Stimulated activated CD4-positive, alpha-beta T cell treated with anti-CD3 and anti-CD28 coated beads, TNF-alpha, amount 100 ng/mL, for 48 hours (primary cell): ENCODE results near the gene RPS6KL1.
A peak's percentile ranks its signal among the peaks of the same experiment; 100 is the strongest.

Source experiments
- DNase-seq, 3 donors: peaks; one replicate each; pipeline ENCODE4 v3.0.0-alpha.2; 2020; ENCODE audit warnings: low read depth in 3 of 3

Gene RPS6KL1

DNA sequence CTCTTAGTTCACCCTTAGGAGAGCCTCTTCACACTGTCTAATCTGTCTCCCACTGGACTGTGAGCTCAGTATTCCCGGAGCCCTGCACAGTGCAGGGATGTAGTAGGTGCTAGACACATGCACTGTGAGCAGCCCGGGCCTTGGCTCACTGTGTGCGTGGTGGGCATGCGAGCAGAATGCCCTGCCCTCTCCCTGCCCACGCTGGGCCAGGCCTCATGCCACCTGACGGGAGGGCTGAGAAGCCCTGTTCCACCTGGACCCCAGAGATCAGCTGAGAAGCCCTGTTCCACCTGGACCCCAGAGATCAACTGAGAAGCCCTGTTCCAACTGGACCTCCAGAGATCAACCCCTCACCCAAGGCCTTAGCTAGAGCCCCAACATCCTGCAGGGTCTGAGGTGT, 10.9 kb downstream of the RPS6KL1 start:
- DNase-seq: no peak

GRCh38 chr14:74911704-74912103, 11.4 kb downstream of the RPS6KL1 start:
- DNase-seq: no peak

- DNase-seq: no peak
Observed at GRCh38 chr14:74911221-74911620, 11.8 kb downstream of the RPS6KL1 start.

DNA sequence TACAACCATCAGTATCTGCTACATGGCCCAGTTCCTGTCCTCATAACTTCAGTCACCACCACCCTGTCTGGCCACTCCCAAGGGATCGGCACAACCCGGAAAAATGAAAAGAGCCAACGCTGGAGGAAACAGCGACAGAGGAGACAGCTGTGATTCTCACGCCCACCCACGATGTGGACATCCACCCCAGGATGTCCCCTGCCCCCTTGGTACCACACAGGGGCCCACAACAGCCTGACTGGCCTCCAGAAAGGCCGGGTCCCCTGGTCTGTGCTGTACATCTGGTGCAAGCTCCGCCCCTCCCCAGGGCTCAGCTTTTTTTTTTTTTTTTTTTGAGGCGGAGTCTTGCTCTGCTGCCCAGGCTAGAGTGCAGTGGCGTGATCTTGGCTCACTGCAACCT, 12.5 kb downstream of the RPS6KL1 start:
- no peak for DNase-seq

DNA sequence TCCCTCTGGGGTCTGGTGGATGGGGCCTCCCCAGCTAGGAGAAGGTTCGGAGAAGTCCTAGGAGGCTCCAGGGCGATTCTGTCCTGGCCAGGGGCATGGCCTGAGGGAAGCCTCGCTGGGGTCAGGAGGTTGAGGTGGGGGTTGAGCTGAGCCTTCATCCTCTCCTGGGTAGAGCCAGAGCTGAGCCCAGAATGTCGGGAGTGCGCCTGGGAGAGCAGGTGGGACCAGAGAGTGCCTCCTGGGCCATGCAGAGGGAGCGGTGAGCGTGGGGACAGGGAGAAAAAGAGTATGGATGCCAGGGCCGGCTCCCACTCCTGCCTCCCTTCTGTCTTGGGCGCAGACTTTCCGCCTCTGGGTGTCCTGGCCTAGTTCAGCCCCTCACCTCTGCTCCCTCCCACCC, 13.1 kb downstream of the RPS6KL1 start:
- no peak for DNase-seq

GRCh38 chr14:74909501-74909900, 13.6 kb downstream of the RPS6KL1 start:
- DNase-seq: no peak

DNA sequence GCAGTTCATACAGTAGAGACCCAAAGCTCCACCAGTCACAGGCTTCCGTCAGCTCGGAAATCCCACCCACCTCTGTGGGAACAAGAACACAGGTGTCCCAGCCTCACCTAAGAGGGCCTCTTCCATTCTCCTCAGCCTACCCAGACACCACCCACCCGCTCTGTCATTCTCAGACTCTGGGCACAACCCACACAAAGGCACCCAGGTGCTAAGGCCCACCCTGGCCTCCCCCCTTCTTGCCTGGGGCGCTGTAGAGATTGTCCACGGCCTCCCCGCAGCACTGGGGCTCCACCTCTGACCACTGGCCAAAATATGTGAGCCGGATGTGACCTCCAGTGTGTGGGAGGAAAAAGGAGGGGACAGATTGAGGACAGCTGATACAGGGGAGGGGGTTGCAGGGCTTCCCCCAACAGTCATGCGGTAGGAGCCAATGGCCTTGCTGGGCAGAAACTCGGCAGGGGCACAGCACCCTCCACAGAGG, 14.2 kb downstream of the RPS6KL1 start:
- no peak for DNase-seq

GRCh38 chr14:74907744-74908143, 15.3 kb downstream of the RPS6KL1 start:
- DNase-seq: no peak

GRCh38 chr14:74906925-74907521, 16.0 kb downstream of the RPS6KL1 start:
- DNase-seq: no peak

DNA sequence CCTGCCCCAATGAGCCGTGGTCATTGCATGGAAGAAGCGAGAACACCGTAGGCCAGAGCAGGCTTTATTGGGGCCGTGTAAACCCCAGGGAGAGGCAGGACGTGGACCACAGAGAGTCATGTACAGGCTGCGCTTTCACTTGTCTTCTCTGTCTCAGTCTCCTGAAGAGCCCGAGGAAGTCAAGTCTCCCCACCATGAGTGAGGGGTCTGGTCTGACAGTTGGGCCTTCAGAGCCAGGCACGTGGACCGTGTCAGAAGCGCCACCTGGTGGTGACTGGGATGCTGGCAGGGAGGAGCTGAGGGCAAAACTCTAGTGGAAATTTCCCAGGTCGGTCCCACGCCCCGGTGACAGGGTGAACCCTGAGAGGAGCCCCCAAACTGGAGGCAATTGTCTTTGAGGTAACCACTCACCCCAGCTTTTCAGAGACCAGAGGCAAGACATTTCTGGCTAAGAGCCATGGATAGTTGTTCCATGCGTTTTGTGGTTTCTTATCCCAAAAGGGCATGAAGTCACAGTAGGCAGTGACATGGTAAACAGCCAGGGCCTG, 17.4 kb downstream of the RPS6KL1 start:
- DNase-seq: peak; percentile 49 to 78 (median 67)

- no peak for DNase-seq
Observed at GRCh38 chr14:74904635-74905503, 18.2 kb downstream of the RPS6KL1 start.

- DNase-seq: no peak
Observed at GRCh38 chr14:74902941-74903705, 19.9 kb downstream of the RPS6KL1 start.

DNA sequence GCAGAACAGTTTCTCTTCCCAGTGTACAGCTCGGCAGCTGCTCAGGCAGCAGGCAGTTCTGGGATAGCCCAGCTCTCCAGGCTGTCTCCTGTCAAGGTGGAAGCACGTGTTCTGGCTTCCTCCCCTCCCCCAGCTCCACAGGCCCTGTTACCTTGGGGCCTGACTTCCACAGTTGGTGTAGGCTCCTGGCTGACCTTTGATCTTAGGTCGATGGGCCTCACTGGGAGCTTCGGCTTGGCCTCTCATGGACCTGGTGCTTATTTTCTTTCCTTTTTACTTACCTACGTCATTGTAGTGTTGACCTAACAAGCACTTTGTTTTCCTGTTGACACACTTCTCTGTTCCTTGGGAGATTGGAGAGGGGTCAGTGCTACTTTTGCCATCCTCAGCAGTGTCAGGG, 24.4 kb downstream of the RPS6KL1 start:
- DNase-seq: no peak

DNA sequence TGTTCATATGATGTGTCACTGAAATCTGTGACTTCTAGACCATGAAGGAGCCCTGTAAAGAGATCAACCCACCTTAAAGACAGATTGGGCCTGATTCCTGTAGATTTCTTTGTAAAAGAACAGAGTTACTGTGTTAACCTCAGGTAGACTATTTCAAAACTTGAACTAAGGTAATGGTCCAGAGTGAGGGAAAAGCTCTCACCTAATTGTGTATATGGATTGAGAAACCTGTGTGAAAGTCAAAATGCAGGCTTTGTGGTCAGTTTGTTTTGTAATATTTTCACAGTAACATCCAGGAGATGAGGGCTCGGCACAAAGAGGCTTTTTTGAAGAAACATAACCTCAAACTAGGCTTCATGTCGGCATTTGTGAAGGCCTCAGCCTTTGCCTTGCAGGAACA, 25.0 kb downstream of the RPS6KL1 start:
- DNase-seq: no peak

- no peak for DNase-seq
Observed at GRCh38 chr14:74897642-74898041, 25.4 kb downstream of the RPS6KL1 start.

GRCh38 chr14:74896400-74896799, 26.7 kb downstream of the RPS6KL1 start:
- no peak for DNase-seq

- DNase-seq: no peak
Observed at GRCh38 chr14:74893614-74894091, 29.4 kb downstream of the RPS6KL1 start.

DNA sequence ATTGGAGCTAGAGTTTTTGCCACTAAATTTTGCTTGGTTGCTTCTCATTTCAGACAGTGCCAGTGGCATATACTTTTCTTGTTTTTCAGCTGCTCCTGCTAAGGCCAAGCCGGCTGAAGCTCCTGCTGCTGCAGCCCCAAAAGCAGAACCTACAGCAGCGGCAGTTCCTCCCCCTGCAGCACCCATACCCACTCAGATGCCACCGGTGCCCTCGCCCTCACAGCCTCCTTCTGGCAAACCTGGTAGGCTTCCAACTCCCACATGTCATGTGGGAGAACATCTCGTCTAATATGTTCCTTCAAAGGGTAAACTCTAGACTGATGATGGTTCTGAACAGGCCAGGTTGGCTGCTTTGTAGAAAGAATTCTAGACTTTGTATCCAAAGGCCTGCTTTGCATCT, 30.3 kb downstream of the RPS6KL1 start:
- DNase-seq: no peak

DNA sequence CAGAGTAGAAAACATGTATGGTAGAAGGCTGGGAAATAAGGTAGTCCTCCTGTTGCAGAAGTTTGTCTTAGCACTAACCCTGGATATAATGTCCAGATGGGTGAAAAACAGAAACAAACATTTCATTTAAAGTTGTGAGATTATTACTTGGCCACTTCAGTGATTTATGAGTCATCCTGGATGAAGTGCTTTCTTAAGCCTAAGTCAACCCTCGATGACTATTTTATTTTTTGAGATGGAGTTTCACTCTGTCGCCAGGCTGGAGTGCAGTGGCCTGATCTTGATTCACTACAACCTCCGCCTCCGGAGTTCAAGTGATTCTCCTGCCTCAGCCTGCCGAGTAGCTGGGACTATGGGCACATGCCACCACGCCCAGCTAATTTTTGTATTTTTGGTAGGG, 31.2 kb downstream of the RPS6KL1 start:
- DNase-seq: no peak

GRCh38 chr14:74890262-74890661, 32.8 kb downstream of the RPS6KL1 start:
- no peak for DNase-seq

DNA sequence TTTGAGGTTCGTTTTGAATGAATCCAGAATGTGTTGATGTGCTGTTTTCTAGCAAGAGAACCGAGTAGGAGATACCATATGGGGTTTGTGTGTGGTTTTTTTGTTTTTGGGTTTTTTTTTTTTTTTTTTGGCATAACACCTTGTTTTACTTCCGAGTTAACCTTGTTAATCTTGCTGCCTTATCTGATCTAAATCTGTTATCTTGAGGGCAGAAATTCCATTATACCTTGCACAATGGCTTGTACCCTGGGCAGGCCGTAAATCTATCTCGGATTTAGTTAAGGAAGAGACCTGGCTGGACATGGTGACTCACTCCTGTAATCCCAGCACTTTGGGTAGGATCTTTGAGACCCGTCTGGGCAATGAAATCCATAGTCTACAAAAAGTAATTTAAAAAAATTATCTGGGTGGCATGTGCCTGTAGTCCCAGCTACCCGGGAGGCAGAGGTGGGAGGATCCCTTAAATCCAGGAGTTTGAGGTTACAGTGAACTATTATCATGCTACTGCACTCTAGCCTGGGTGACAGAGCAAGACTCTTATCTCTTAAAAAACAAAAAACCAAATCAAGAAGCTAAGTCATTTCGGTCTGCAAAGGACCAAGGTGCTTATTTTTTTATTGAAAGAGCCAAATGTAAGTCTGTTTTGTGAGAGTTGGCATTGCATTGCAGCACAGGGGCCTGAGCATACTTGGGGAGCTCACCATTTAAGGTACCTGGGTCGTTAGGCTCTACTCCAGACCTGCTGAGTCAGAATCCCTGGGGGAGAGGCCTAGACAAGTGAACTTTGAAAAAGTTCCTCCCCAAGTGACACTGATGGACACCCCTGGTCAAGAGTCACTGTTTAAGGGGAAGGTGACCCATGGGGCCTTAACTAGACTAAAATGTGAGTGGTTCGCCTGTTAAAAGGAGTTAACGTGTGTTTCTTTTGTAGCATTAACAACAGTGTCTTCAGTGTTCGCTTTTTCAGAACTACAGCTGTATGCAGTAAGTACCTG, 34.6 kb downstream of the RPS6KL1 start:
- no peak for DNase-seq
